B cell (primary cell): Measurements from ENCODE around the gene NMNAT2. TPM values are rescaled to one million over a fixed set of nuclear protein-coding genes. Genes with fewer than 3 reads are reported as not detected.

Experiments
- ATAC-seq: fragments of 200-7000 bp; cut with Tn5 transposase; one replicate; pipeline ENCODE4 v1.10.0; 2021; ENCODE audit warnings: low read depth, mild to moderate bottlenecking, moderate number of reproducible peaks, moderate library complexity
- CTCF ChIA-PET: fragments of 350-600 bp; sonication (Branson Sonifier 250); formaldehyde crosslinking; loops from one replicate; lab custom pipeline; 2021; ENCODE audit warnings: antibody characterized with exemption, inconsistent platforms; lab: Charles Lee
- POLR2A ChIA-PET: fragments of 350-600 bp; sonication (Branson Sonifier 250); formaldehyde crosslinking; loops from one replicate; lab custom pipeline; 2021; ENCODE audit warnings: antibody characterized with exemption; lab: Charles Lee
- DNase-seq: peaks from one replicate; pipeline ENCODE4 v3.0.0; 2013
- H2AFZ ChIP-seq: 2 replicates; pipeline ENCODE4 v1.6.1; 2012; ENCODE audit warnings: mild to moderate bottlenecking, low read depth, low read length; ENCODE audit not compliant: insufficient read depth, poor library complexity, severe bottlenecking
- H3K27ac ChIP-seq, 2 donors: 1 replicate in 1 of 2; 2 replicates in 1 of 2; pipeline ENCODE4 v1.5.1; 2012 to 2013; ENCODE audit warnings: low read length in 2 of 2, mild to moderate bottlenecking in 2 of 2, moderate library complexity in 1 of 2
- H3K27me3 ChIP-seq, 4 experiments: fragments of 200-600 bp in 1 of 4; sonication (generic) in 1 of 4; replicated peaks in 1 of 4; 1 replicate in 2 of 4; 2 replicates in 2 of 4; pipeline versions ENCODE4 v1.6.1 to v1.7.0; 2013 to 2016; ENCODE audit warnings: low read length in 3 of 4, mild to moderate bottlenecking in 2 of 4, mixed read lengths in 1 of 4, moderate library complexity in 1 of 4; ENCODE audit not compliant: insufficient read depth in 4 of 4, control insufficient read depth in 3 of 4; ENCODE audit errors: control extremely low read depth in 1 of 4
- H3K36me3 ChIP-seq, 2 experiments: replicated peaks in 1 of 2; 1 replicate in 1 of 2; 2 replicates in 1 of 2; pipeline versions ENCODE4 v1.6.1 to v1.7.1; 2013; ENCODE audit warnings: low read length in 1 of 2; ENCODE audit not compliant: insufficient read depth in 2 of 2, control insufficient read depth in 1 of 2; ENCODE audit errors: control extremely low read depth in 1 of 2, extremely low read depth in 1 of 2
- H3K4me1 ChIP-seq, 2 donors: fragments of 200-600 bp in 1 of 2; sonication (generic) in 1 of 2; 1 replicate in 1 of 2; 2 replicates in 1 of 2; pipeline versions ENCODE4 v1.5.1 to v1.6.1; 2013 to 2017; ENCODE audit warnings: low read length in 2 of 2; ENCODE audit not compliant: control insufficient read depth in 2 of 2, insufficient read depth in 2 of 2
- H3K4me2 ChIP-seq: replicated peaks from 2 replicates; pipeline ENCODE3; 2012; ENCODE audit warnings: mild to moderate bottlenecking, low read depth, low read length; ENCODE audit not compliant: poor library complexity, severe bottlenecking
- H3K4me3 ChIP-seq, 5 experiments: fragments of 200-600 bp in 1 of 5; sonication (generic) in 1 of 5; 1 replicate in 3 of 5; 2 replicates in 2 of 5; pipeline versions ENCODE4 v1.5.1 to v1.7.0; 2011 to 2016; ENCODE audit warnings: low read length in 4 of 5, mild to moderate bottlenecking in 4 of 5, low read depth in 2 of 5, control low read depth in 1 of 5, moderate library complexity in 1 of 5; ENCODE audit not compliant: insufficient read depth in 1 of 5; ENCODE audit errors: control extremely low read depth in 1 of 5, extremely low read depth in 1 of 5
- H3K79me2 ChIP-seq: fragments of 200-600 bp; sonication (generic); one replicate; pipeline ENCODE4 v1.6.0; 2016; ENCODE audit warnings: low read length; ENCODE audit not compliant: control insufficient read depth, insufficient read depth
- H3K9ac ChIP-seq: fragments of 200-600 bp; sonication (generic); 2 replicates; pipeline ENCODE4 v1.6.1; 2017; ENCODE audit warnings: mild to moderate bottlenecking, low read length, moderate library complexity
- H3K9me3 ChIP-seq, 3 donors: one replicate each; pipeline versions ENCODE4 v1.6.1 to v1.7.1; 2013; ENCODE audit warnings: low read length in 2 of 3; ENCODE audit not compliant: control insufficient read depth in 2 of 3, insufficient read depth in 1 of 3; ENCODE audit errors: control extremely low read depth in 1 of 3
- H4K20me1 ChIP-seq: 2 replicates; pipeline ENCODE4 v1.6.0; 2012; ENCODE audit warnings: mild to moderate bottlenecking, low read length; ENCODE audit not compliant: insufficient read depth, control insufficient read depth, poor library complexity, severe bottlenecking
- H3K27ac Mint-ChIP-seq: one replicate; pipeline ENCODE4 v1.8.0; 2021; ENCODE audit warnings: mixed read lengths
- H3K27me3 Mint-ChIP-seq: one replicate; pipeline ENCODE4 v1.8.0; 2021; ENCODE audit warnings: mixed read lengths
- H3K4me1 Mint-ChIP-seq: one replicate; pipeline ENCODE4 v1.8.0; 2021; ENCODE audit warnings: mixed read lengths
- H3K4me3 Mint-ChIP-seq: one replicate; pipeline ENCODE4 v1.8.0; 2021; ENCODE audit warnings: mixed read lengths
- H3K9me3 Mint-ChIP-seq: one replicate; pipeline ENCODE4 v1.8.0; 2022; ENCODE audit warnings: mixed read lengths; ENCODE audit not compliant: insufficient read depth
- EZH2 ChIP-seq: IDR thresholded peaks from 2 replicates; pipeline ENCODE4 v1.6.1; 2012; ENCODE audit warnings: borderline replicate concordance, low read depth, mild to moderate bottlenecking, moderate library complexity, low read length; ENCODE audit not compliant: insufficient read depth, poor library complexity, severe bottlenecking
- WGBS: methylation state at CpG from one replicate; pipeline ENCODE4 v1.1.5; 2013; ENCODE audit warnings: missing lambda C conversion rate; ENCODE audit not compliant: insufficient coverage; 5-methylcytosine and 5-hydroxymethylcytosine counted together
- intact Hi-C: fragments of 100-400 bp; cut with micrococcal nuclease; formaldehyde crosslinking; loops from one replicate; pipeline ENCODE4 v1.10.0; 2022
- polyA plus RNA-seq: library from polyadenylated mRNA; depleted of rRNA; stranded (reverse); fragments of >200 nt; gene quantifications from 2 replicates; pipeline ENCODE4 v1.2.3, GENCODE V29; 2012
- total RNA-seq, 2 donors: library from RNA; stranded (reverse); fragments of 120-200 nt in 1 of 2; gene quantifications; 1 replicate in 1 of 2; 2 replicates in 1 of 2; pipeline versions ENCODE4 v1.2.3 to v1.2.4, GENCODE V29; 2013 to 2022
- TF ChIP-seq, protein P1 (sequence below): fragments of 200-600 bp; IDR thresholded peaks from one replicate; pipeline ENCODE4 v1.8.0; 2022; ENCODE audit warnings: antibody characterized with exemption, mild to moderate bottlenecking

The NMNAT2 gene
- total and polyA plus RNA-seq, 2 donors (not counting 1 experiment from before 2014, with no cell fraction given), result not detected

DNA sequence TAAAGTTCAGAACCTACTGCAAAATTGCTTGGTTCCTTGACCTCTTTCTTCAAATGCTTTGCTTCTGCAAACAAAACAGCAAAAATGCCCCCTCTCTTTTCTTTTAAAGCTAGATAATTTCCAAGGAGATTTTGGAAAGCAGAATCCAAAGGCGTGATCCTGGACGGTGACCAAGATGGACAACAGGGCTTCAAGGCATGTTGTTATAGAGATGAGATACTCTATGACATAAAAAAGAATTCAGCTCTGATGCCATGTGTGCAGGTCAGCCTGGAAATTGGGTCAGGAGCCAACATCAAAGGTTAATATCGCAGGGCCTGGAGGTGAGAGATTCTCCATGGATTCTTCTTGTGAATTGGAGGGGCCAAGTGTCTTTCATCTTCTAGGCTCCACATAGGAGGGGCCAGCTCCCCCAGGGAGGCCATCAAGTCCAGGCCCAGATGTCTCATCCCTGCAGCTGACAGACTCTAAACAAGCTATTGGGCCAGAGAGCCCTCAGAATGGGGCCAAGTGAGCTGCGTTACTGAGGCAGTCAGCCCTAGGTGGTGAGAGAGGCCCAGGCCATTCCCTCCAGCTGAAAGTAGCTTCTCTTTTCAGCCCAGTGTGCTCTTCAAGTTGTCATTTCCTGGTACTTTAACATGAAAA is 45.5 kb downstream of the NMNAT2 start:
- TF ChIP-seq, protein P1, sequence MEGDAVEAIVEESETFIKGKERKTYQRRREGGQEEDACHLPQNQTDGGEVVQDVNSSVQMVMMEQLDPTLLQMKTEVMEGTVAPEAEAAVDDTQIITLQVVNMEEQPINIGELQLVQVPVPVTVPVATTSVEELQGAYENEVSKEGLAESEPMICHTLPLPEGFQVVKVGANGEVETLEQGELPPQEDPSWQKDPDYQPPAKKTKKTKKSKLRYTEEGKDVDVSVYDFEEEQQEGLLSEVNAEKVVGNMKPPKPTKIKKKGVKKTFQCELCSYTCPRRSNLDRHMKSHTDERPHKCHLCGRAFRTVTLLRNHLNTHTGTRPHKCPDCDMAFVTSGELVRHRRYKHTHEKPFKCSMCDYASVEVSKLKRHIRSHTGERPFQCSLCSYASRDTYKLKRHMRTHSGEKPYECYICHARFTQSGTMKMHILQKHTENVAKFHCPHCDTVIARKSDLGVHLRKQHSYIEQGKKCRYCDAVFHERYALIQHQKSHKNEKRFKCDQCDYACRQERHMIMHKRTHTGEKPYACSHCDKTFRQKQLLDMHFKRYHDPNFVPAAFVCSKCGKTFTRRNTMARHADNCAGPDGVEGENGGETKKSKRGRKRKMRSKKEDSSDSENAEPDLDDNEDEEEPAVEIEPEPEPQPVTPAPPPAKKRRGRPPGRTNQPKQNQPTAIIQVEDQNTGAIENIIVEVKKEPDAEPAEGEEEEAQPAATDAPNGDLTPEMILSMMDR, result no peak
- TF ChIP-seq EZH2, result no peak
- POLR2A ChIA-PET, result no interaction called here
- H3K9ac ChIP-seq, result no peak overlapping the region
- Mint-ChIP-seq H3K4me3 (no peak overlapping the region), H3K9me3 (peaks cover 2% of the 10 kb centered on the region), H3K27me3 (peaks cover 39% of the 10 kb centered on the region), H3K27ac (no peak overlapping the region), H3K4me1 (no peaks in the 10 kb centered on the region)
- H4K20me1 ChIP-seq, result no peaks in the 10 kb centered on the region
- no peak overlapping the region for H3K4me2 ChIP-seq
- H3K4me1 ChIP-seq, result no peaks in the 10 kb centered on the region
- H3K9me3 ChIP-seq, result no peaks in the 10 kb centered on the region
- H3K27me3 ChIP-seq, result peaks cover 0 to 20% (median 1%) of the 10 kb centered on the region in 4 experiments
- CTCF ChIA-PET, result no interaction called here
- intact Hi-C loops, result no loop called here
- no peak for ATAC-seq
- H3K36me3 ChIP-seq, result no peaks in the 10 kb centered on the region
- H2AFZ ChIP-seq, result no peak overlapping the region
- H3K27ac ChIP-seq, result no peak overlapping the region
- no peak for DNase-seq
- 94% methylated on average over 2 of the region's 4 CpGs for WGBS
- H3K79me2 ChIP-seq, result no peaks in the 10 kb centered on the region
- H3K4me3 ChIP-seq, result no peak overlapping the region

DNA sequence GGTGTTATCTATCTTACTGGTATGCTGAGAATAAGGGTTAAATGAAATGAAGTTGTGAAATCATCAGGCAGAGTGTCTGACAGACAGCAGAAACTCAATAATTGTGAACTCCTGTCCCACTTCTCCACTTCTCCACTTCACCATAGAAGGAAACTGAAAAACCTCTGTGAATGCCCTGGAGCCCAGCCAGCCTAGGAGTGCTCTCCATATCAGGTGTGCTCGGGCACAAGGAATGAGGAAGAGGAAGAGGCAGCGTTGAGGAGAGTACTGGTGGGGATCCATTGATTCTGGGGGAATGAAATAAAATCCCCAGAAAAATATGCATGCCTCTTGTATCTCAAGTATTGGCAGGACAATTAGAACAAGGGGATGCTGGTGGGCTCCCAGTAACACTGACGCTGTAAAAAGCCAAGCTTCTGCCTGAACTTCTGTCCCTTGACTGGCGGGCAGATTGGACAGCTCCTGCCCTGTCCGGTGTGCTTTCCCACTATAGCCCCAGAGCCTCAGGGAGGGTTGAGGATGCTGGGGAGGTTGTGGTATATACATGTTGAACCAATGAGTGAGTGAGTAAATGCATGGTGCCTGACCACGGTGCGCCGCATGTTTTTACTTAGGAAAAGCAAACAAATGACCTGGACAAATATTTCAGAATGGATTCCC is 47.7 kb downstream of the NMNAT2 start:
- no peak overlapping the region for H3K4me2 ChIP-seq
- TF ChIP-seq EZH2, result no peak
- TF ChIP-seq, protein P1, result no peak
- H3K36me3 ChIP-seq, result no peaks in the 10 kb centered on the region
- no peak overlapping the region for H3K27ac ChIP-seq
- Mint-ChIP-seq H3K27me3 (peaks cover 42% of the 10 kb centered on the region), H3K9me3 (no peaks in the 10 kb centered on the region), H3K4me3 (no peak overlapping the region), H3K4me1 (no peaks in the 10 kb centered on the region), H3K27ac (no peak overlapping the region)
- WGBS, result 85% methylated on average over 3 of the region's 8 CpGs
- H3K9me3 ChIP-seq, result no peaks in the 10 kb centered on the region
- no peak overlapping the region for H2AFZ ChIP-seq
- no peak overlapping the region for H3K4me3 ChIP-seq
- DNase-seq (no peak), ATAC-seq (no peak)
- H3K27me3 ChIP-seq, result peaks cover 0 to 12% (median 0%) of the 10 kb centered on the region in 4 experiments
- POLR2A ChIA-PET, result no interaction called here
- intact Hi-C loops, result no loop called here
- no peak overlapping the region for H3K9ac ChIP-seq
- H3K79me2 ChIP-seq, result no peaks in the 10 kb centered on the region
- CTCF ChIA-PET, result no interaction called here
- no peaks in the 10 kb centered on the region for H3K4me1 ChIP-seq
- no peaks in the 10 kb centered on the region for H4K20me1 ChIP-seq
